ENCODE measurements around the gene NINJ1. TPM values are rescaled to one million over a fixed set of nuclear protein-coding genes. Genes with fewer than 3 reads are reported as not detected.

Gene NINJ1
- total RNA-seq, 4 donors from 2014 or later, result 12.6 to 61.3 (median 31.4) TPM

GRCh38 chr9:93168581-93168980, 34.5 kb upstream of the NINJ1 start:
- intact Hi-C loops (cut with DNase I), result no loop called here
- Histone ChIP-seq H3K9me3 (no peaks in the 10 kb centered on the region), H3K36me3 (no peaks in the 10 kb centered on the region), H3K4me3 (no peak overlapping the region), H3K27me3 (peaks cover 0 to 3% (median 0%) of the 10 kb centered on the region in 4 donors), H3K4me1 (no peaks in the 10 kb centered on the region), H3K27ac (no peak overlapping the region)
- WGBS, 2 donors, result 89 to 92% methylated on average over 4 of the region's 5 CpGs
- TF ChIP-seq, protein P1, sequence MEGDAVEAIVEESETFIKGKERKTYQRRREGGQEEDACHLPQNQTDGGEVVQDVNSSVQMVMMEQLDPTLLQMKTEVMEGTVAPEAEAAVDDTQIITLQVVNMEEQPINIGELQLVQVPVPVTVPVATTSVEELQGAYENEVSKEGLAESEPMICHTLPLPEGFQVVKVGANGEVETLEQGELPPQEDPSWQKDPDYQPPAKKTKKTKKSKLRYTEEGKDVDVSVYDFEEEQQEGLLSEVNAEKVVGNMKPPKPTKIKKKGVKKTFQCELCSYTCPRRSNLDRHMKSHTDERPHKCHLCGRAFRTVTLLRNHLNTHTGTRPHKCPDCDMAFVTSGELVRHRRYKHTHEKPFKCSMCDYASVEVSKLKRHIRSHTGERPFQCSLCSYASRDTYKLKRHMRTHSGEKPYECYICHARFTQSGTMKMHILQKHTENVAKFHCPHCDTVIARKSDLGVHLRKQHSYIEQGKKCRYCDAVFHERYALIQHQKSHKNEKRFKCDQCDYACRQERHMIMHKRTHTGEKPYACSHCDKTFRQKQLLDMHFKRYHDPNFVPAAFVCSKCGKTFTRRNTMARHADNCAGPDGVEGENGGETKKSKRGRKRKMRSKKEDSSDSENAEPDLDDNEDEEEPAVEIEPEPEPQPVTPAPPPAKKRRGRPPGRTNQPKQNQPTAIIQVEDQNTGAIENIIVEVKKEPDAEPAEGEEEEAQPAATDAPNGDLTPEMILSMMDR (IDR thresholded peaks at IDR 0.05), result no peak
- TF ChIP-seq POLR2A (IDR thresholded peaks at IDR 0.05), result no peak
- no peak for DNase-seq

- 74 to 75% methylated on average over 4 of the region's 4 CpGs for WGBS, 2 donors
- DNase-seq, result no peak
- no peaks in the 10 kb centered on the region for H3K4me1 ChIP-seq
- no peaks in the 10 kb centered on the region for H3K9me3 ChIP-seq
- peaks cover 0 to 3% (median 0%) of the 10 kb centered on the region in 4 donors for H3K27me3 ChIP-seq
- intact Hi-C loops (cut with DNase I), result no loop called here
- no peak for TF ChIP-seq POLR2A (IDR thresholded peaks at IDR 0.05)
- TF ChIP-seq, protein P1 (IDR thresholded peaks at IDR 0.05), result no peak
- no peaks in the 10 kb centered on the region for H3K36me3 ChIP-seq
- H3K27ac ChIP-seq, result no peak overlapping the region
- H3K4me3 ChIP-seq, result no peak overlapping the region
Measured at GRCh38 chr9:93167838-93168237, 33.8 kb upstream of the NINJ1 start.

GRCh38 chr9:93167185-93167584, 33.1 kb upstream of the NINJ1 start:
- Histone ChIP-seq H3K4me3 (no peak overlapping the region), H3K9me3 (no peaks in the 10 kb centered on the region), H3K36me3 (no peaks in the 10 kb centered on the region), H3K27me3 (no peaks in the 10 kb centered on the region), H3K4me1 (no peaks in the 10 kb centered on the region), H3K27ac (no peak overlapping the region)
- 90 to 91% methylated on average over 6 of the region's 6 CpGs for WGBS, 2 donors
- TF ChIP-seq POLR2A (IDR thresholded peaks at IDR 0.05), result no peak
- TF ChIP-seq, protein P1 (IDR thresholded peaks at IDR 0.05), result no peak
- no peak for DNase-seq
- intact Hi-C loops (cut with DNase I), result no loop called here

DNA sequence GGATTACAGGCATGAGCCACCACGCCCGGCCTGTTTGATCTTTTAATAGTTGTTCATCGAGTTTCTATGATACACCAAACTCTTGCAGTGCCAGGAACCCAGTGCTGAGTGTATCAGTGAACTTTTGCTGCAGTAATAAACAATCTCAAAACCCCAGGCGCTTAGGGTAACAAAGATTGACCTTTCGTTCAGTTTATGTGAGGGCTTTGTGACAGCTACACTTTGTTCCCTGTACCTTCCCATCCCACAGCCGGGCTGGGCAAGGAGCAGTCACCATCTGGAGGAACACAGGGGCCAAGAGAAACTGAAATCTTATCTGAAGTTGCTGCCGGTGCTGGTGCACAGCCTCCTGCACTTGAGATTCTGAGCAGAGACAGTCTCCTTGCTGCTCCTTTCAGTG, 32.6 kb upstream of the NINJ1 start:
- intact Hi-C loops (cut with DNase I), result no loop called here
- Histone ChIP-seq H3K27me3 (no peaks in the 10 kb centered on the region), H3K27ac (no peak overlapping the region), H3K4me3 (no peak overlapping the region), H3K9me3 (no peaks in the 10 kb centered on the region), H3K4me1 (peaks cover 0 to 2% (median 0%) of the 10 kb centered on the region in 3 donors), H3K36me3 (no peaks in the 10 kb centered on the region)
- no peak for DNase-seq
- TF ChIP-seq POLR2A (IDR thresholded peaks at IDR 0.05), result no peak
- TF ChIP-seq, protein P1 (IDR thresholded peaks at IDR 0.05), result no peak
- 58 to 63% methylated on average over 6 of the region's 7 CpGs for WGBS, 2 donors

GRCh38 chr9:93164085-93164484, 30.0 kb upstream of the NINJ1 start:
- peaks cover 0 to 15% (median 5%) of the 10 kb centered on the region in 3 donors for H3K4me1 ChIP-seq
- no peak overlapping the region for H3K4me3 ChIP-seq
- H3K27ac ChIP-seq, result no peak overlapping the region
- no peak for TF ChIP-seq POLR2A (IDR thresholded peaks at IDR 0.05)
- TF ChIP-seq, protein P1 (IDR thresholded peaks at IDR 0.05), result no peak
- WGBS, 2 donors, result 98% methylated on average over 10 of the region's 13 CpGs; no CpG with 5 or more reads in 1 of the 2 donors
- no peak for DNase-seq
- H3K36me3 ChIP-seq, result no peaks in the 10 kb centered on the region
- no peaks in the 10 kb centered on the region for H3K9me3 ChIP-seq
- intact Hi-C loops (cut with DNase I), result loop anchor here (5.0 kb wide), 2 partner anchors 52 to 138 kb away; no protein-coding TSS in a partner anchor
- H3K27me3 ChIP-seq, result no peaks in the 10 kb centered on the region
